GM12873 (cell line): Measurements from ENCODE around the gene B4GALT6.

Experiments used
- TF ChIP-seq, protein P1 (sequence below): IDR thresholded peaks from 2 replicates; pipeline ENCODE4 v1.5.1; 2012; ENCODE audit warnings: low read depth, mild to moderate bottlenecking, moderate library complexity, low read length, control low read depth; ENCODE audit not compliant: insufficient read depth; ENCODE audit errors: missing control alignments

Gene B4GALT6

DNA sequence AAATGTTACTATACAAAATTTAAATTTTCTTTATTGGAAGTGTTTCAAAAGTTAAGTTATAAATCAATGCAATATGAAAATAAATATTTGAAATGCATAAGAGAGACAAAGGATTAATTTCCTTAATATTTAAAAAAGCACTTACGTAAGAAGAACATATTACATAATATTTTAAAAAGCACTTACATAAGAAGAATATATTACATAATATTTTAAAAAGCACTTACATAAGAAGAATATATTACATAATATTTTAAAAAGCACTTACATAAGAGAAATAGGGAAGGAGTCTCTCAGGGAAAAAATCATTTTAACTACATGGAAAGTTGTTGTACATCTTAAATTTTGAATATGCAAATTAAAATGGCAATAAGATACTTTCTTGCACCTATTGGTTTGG lies 17.4 kb upstream of the B4GALT6 start:
- TF ChIP-seq, protein P1, sequence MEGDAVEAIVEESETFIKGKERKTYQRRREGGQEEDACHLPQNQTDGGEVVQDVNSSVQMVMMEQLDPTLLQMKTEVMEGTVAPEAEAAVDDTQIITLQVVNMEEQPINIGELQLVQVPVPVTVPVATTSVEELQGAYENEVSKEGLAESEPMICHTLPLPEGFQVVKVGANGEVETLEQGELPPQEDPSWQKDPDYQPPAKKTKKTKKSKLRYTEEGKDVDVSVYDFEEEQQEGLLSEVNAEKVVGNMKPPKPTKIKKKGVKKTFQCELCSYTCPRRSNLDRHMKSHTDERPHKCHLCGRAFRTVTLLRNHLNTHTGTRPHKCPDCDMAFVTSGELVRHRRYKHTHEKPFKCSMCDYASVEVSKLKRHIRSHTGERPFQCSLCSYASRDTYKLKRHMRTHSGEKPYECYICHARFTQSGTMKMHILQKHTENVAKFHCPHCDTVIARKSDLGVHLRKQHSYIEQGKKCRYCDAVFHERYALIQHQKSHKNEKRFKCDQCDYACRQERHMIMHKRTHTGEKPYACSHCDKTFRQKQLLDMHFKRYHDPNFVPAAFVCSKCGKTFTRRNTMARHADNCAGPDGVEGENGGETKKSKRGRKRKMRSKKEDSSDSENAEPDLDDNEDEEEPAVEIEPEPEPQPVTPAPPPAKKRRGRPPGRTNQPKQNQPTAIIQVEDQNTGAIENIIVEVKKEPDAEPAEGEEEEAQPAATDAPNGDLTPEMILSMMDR = no peak

DNA sequence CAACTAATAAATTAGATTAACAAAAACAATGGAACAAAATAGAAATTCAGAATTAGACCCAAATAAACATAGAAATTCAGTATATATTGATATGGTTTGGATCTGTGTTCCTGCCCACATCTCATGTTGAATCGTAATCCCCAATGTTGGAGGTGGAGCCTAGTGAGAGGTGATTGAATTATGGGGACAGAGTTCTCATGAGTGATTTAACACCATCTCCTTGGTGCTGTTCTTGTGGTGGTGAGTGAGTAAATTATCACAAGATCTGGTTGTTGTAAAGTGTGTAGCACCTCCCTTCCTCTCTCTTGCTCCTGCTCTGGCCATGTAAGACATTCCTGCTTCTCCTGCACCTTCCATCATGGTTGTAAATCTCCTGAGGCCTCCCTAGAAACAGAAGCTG lies 16.6 kb upstream of the B4GALT6 start:
- TF ChIP-seq, protein P1 = no peak

DNA sequence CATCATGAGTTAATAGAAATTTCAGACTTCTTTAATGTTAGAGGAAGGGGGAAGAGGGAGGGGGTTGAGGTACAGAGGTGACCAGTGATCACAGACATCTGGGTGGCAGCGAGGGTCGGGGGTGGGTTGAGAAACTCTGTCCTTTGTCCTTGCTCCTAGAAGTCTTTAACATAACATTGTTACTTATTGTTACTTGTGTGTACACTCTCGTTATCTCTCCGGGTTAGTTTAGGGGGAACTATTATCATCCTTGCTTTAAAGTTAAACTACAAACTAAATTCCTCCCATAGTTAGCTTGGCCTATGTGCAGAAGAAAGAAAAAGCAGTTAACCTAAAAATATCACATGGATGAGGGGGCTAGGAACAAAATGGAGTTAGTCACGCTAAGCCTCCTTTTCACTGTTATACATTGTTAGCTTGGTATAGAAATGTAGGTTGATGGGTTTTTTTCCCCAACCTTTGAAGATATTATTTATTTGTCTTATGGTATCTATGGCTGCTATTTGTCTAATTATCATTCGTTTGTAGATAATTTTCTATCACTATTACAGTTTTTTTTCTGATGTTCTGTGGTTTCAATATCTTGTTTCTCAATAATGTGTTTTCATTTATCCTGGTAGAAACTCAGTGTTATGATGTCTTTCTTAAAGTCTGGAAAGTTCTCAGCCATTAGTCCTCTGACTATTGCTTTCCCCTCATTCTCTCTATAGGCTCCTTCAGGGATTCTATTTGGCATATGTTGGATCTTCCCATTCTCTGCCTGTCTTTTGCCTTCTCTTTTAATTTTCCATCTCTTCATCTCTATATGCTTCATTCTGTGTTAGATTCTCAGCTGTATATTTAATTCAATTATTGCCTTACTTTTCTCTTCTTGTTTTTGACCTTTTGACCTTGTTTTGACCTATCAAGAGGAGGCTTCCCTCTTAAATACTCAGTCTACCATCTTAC lies 13.2 kb upstream of the B4GALT6 start:
- TF ChIP-seq, protein P1 = no peak

DNA sequence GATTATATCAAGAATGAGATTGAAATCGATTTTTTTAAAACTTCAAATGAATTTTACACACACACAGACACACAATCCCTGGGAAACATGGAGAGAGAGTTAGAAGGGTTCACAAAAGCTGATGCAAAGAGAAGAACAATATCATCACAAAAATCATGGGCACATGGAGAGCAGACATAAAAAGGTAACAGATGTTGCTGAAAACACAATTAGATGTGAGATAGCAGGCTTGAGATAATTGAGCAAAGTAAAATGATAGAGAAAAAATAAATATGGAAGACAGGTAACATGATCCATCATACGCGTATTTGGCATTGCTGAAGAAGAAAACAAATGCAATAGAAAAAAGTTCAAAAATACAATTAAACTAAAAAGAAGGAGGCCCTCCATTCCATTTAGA lies 11.6 kb upstream of the B4GALT6 start:
- TF ChIP-seq, protein P1 = no peak

DNA sequence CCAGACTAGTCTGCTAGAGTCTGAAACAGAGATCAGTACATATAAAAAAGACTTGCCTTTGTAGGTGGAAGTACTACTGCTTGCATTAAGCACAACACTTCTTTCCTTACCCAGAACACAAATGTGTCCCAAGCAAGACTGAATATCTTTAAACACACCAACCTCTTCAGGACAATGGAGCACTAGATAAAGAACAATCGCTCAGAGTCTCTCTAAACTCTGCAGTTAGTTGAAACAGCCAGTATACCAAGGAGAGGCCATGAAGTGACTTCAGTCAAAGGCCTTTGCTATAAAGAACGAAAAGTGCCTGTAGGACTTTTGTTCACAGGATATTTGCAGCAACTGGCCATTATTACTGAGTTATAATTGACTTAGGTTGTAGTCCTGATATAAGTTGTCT lies 9.9 kb upstream of the B4GALT6 start:
- TF ChIP-seq, protein P1 = no peak

DNA sequence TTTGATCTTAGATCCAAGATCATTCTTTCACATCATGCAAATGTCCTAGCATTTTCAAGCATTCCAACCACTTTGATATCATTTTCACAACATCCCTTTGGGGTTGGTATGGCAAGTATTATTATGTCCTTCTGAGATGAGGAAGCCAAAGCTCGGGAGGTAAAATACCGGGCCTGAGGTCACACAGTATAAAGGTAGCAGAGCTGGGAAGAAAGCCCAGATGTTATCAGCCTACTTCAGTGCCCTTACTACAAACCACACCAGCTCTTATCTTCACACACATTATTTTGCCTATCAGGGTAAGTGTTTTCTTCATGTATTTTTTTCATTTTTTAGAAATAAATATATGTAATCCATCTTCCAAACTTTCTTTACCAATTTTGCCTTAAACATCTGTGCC lies 4.2 kb upstream of the B4GALT6 start:
- TF ChIP-seq, protein P1 = no peak

DNA sequence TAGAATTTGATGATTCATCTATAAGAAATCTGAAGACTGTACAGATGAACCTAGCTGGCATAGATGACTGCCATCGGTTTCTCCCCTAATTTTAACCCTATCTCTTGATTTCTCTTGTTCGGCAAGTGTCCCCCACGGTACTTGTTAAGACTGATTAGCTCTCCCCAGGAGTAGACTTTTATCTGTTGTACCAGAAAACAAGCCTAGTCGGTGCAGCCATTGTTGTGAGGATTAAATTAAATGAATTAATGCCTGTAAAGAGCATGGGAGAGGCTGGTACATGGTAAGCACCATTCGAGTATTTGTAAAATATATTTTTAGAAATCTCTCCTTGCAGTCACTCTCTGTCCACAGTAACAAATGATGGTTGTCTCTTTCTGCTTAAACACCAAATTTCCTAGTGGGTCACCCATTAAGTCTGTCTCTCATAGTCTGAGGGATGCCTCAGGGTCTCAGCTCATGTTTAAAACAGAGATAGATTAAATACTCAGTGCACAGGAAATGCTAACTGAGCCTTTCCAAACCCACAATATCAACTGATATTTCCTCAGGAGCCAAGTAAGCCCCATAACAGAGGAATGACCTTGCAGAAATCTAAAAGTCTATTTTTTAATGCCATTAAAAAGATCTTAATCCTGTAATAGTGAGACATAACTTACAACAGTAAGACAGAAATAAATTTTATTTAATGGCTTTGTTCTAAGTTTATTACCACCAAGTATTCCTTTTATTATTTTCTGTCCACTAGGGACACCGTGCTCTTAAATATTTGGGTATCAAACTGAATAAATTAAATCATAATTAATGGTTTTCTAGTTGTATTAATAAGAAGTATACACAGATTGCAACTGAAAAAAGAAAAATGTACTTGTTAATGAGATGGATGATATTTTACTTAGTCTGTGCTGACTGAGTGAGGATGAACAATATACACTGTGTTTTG lies 2.9 kb upstream of the B4GALT6 start:
- TF ChIP-seq, protein P1 = no peak
